H9 (cell line): Measurements from ENCODE around the gene TBC1D12. TPM values are rescaled to one million over a fixed set of nuclear protein-coding genes. Genes with fewer than 3 reads are reported as not detected.
A peak's percentile ranks its signal among the peaks of the same experiment; 100 is the strongest.
"Not testable (repeated sequence)": the region's sequence is repeated elsewhere in the genome, so short reads cannot be mapped to it uniquely, and the experiment has no call there.

Source experiments
- DNase-seq: peaks from one replicate; pipeline ENCODE4 v3.0.0-alpha.2; 2017
- H2AFZ ChIP-seq: one replicate; pipeline ENCODE4 v1.6.1; 2013; ENCODE audit warnings: mild to moderate bottlenecking, low read length, control low read depth, moderate library complexity
- H2AK5ac ChIP-seq: 2 replicates; pipeline ENCODE4 v1.6.1; 2013; ENCODE audit warnings: low read length, control low read depth, mixed read lengths; ENCODE audit not compliant: insufficient read length
- H2BK120ac ChIP-seq: one replicate; pipeline ENCODE4 v1.6.1; 2013; ENCODE audit warnings: low read depth, mild to moderate bottlenecking, low read length, control low read depth, inconsistent platforms; ENCODE audit not compliant: poor library complexity, severe bottlenecking
- H2BK12ac ChIP-seq: 2 replicates; pipeline ENCODE4 v1.6.1; 2013; ENCODE audit warnings: low read length, control low read depth, mixed read lengths, low read depth; ENCODE audit not compliant: insufficient read length
- H2BK15ac ChIP-seq: 2 replicates; pipeline ENCODE4 v1.6.1; 2013; ENCODE audit warnings: low read depth, low read length, control low read depth
- H2BK20ac ChIP-seq: one replicate; pipeline ENCODE4 v1.6.1; 2013; ENCODE audit warnings: low read depth, mild to moderate bottlenecking, low read length, control low read depth, inconsistent platforms; ENCODE audit not compliant: poor library complexity, severe bottlenecking
- H2BK5ac ChIP-seq: 2 replicates; pipeline ENCODE4 v1.6.1; 2013; ENCODE audit warnings: low read length, control low read depth, mixed read lengths; ENCODE audit not compliant: insufficient read length
- H3K14ac ChIP-seq: 2 replicates; pipeline ENCODE4 v1.6.1; 2013; ENCODE audit warnings: low read length, control low read depth; ENCODE audit not compliant: insufficient read depth
- H3K18ac ChIP-seq: 2 replicates; pipeline ENCODE4 v1.6.1; 2013; ENCODE audit warnings: low read depth, mild to moderate bottlenecking, mixed read lengths, low read length, control low read depth; ENCODE audit not compliant: insufficient read length
- H3K23ac ChIP-seq: 2 replicates; pipeline ENCODE4 v1.6.1; 2013; ENCODE audit warnings: low read length, control low read depth, mixed read lengths, low read depth; ENCODE audit not compliant: insufficient read length
- H3K23me2 ChIP-seq: 2 replicates; pipeline ENCODE4 v1.6.1; 2013; ENCODE audit warnings: low read depth, mild to moderate bottlenecking, mixed read lengths, low read length, control low read depth; ENCODE audit not compliant: insufficient read length, poor library complexity, severe bottlenecking
- H3K27ac ChIP-seq: 2 replicates; pipeline ENCODE4 v1.5.1; 2013; ENCODE audit warnings: low read length, control low read depth, mixed read lengths, low read depth; ENCODE audit not compliant: insufficient read length
- H3K27me3 ChIP-seq: 2 replicates; pipeline ENCODE4 v1.6.1; 2013; ENCODE audit warnings: low read length, control low read depth, inconsistent platforms; ENCODE audit not compliant: insufficient read depth
- H3K4ac ChIP-seq: 2 replicates; pipeline ENCODE4 v1.6.1; 2013; ENCODE audit warnings: low read depth, mild to moderate bottlenecking, control low read depth, inconsistent platforms, low read length, moderate library complexity
- H3K4me1 ChIP-seq: 2 replicates; pipeline ENCODE4 v1.6.1; 2013; ENCODE audit warnings: low read length, control low read depth, inconsistent platforms; ENCODE audit not compliant: insufficient read depth
- H3K4me2 ChIP-seq: 2 replicates; pipeline ENCODE4 v1.6.1; 2013; ENCODE audit warnings: low read length, control low read depth, mixed read lengths; ENCODE audit not compliant: insufficient read length, insufficient read depth
- H3K56ac ChIP-seq: 2 replicates; pipeline ENCODE4 v1.6.1; 2013; ENCODE audit warnings: low read depth, mild to moderate bottlenecking, mixed read lengths, low read length, control low read depth; ENCODE audit not compliant: insufficient read length
- H3K79me1 ChIP-seq: 2 replicates; pipeline ENCODE4 v1.6.1; 2013; ENCODE audit warnings: low read depth, mild to moderate bottlenecking, moderate library complexity, low read length, control low read depth, inconsistent platforms; ENCODE audit not compliant: insufficient read depth, poor library complexity, severe bottlenecking
- H3K79me2 ChIP-seq: 2 replicates; pipeline ENCODE4 v1.6.1; 2013; ENCODE audit warnings: low read length, control low read depth, inconsistent platforms; ENCODE audit not compliant: insufficient read depth
- H3K9ac ChIP-seq: 2 replicates; pipeline ENCODE4 v1.6.1; 2013; ENCODE audit warnings: low read length, control low read depth, mixed read lengths; ENCODE audit not compliant: insufficient read length; ENCODE audit errors: extremely low read depth
- H3K9me3 ChIP-seq: one replicate; pipeline ENCODE4 v1.6.1; 2013; ENCODE audit warnings: low read depth, low read length, inconsistent platforms; ENCODE audit not compliant: control insufficient read depth
- H3T11ph ChIP-seq: one replicate; pipeline ENCODE4 v1.6.1; 2013; ENCODE audit warnings: mild to moderate bottlenecking, low read length, control low read depth, inconsistent platforms
- H4K20me1 ChIP-seq: one replicate; pipeline ENCODE4 v1.6.1; 2013; ENCODE audit not compliant: control insufficient read depth, insufficient read length, insufficient read depth
- H4K5ac ChIP-seq: 2 replicates; pipeline ENCODE4 v1.6.1; 2013; ENCODE audit warnings: low read depth, mild to moderate bottlenecking, mixed read lengths, low read length, control low read depth; ENCODE audit not compliant: insufficient read length
- H4K8ac ChIP-seq: replicated peaks from 2 replicates; pipeline ENCODE4 v1.6.1; 2013; ENCODE audit warnings: low read length, control low read depth, mixed read lengths, low read depth; ENCODE audit not compliant: insufficient read length
- H4K91ac ChIP-seq: 2 replicates; pipeline ENCODE4 v1.6.1; 2013; ENCODE audit warnings: low read depth, mild to moderate bottlenecking, moderate library complexity, mixed read lengths, low read length, control low read depth; ENCODE audit not compliant: insufficient read length
- H3K27ac Mint-ChIP-seq, 3 experiments: 2 replicates in 2 of 3; 3 replicates in 1 of 3; pipeline ENCODE4 v1.8.0; 2020 to 2021; ENCODE audit warnings: mixed read lengths in 3 of 3, mild to moderate bottlenecking in 1 of 3, moderate library complexity in 1 of 3
- H3K27me3 Mint-ChIP-seq: 2 replicates; pipeline ENCODE4 v1.8.0; 2021; ENCODE audit warnings: low read depth, mild to moderate bottlenecking, moderate library complexity, mixed read lengths
- H3K36me3 Mint-ChIP-seq, 3 experiments: 2 replicates in 2 of 3; 3 replicates in 1 of 3; pipeline ENCODE4 v1.8.0; 2020 to 2021; ENCODE audit warnings: low read depth in 3 of 3, mixed read lengths in 3 of 3; ENCODE audit not compliant: insufficient read depth in 1 of 3
- H3K4me1 Mint-ChIP-seq, 2 experiments: 2 replicates each; pipeline ENCODE4 v1.8.0; 2020; ENCODE audit warnings: mixed read lengths in 2 of 2
- H3K4me3 Mint-ChIP-seq, 2 experiments: 2 replicates in 1 of 2; 3 replicates in 1 of 2; pipeline ENCODE4 v1.8.0; 2020 to 2021; ENCODE audit warnings: mild to moderate bottlenecking in 2 of 2, mixed read lengths in 2 of 2, moderate library complexity in 1 of 2
- H3K9me3 Mint-ChIP-seq, 2 experiments: 2 replicates in 1 of 2; 3 replicates in 1 of 2; pipeline ENCODE4 v1.8.0; 2020; ENCODE audit warnings: mild to moderate bottlenecking in 2 of 2, mixed read lengths in 2 of 2, moderate library complexity in 1 of 2
- WGBS: extraction: QIAGEN DNeasy Blood & Tissue Kit; methylation state at CpG from one replicate; pipeline ENCODE4 v1.1.7; 2013; ENCODE audit warnings: missing lambda C conversion rate, low lambda C conversion rate, mixed read lengths; ENCODE audit not compliant: insufficient read length; ENCODE audit errors: extremely low coverage; 5-methylcytosine and 5-hydroxymethylcytosine counted together
- total RNA-seq: library from RNA; stranded (reverse); gene quantifications from 2 replicates; pipeline ENCODE4 v1.2.1, GENCODE V29; 2021
- TF ChIP-seq, protein P1 (sequence below): fragments of 200-600 bp; sonication (generic); conservative IDR thresholded peaks from 3 replicates; pipeline ENCODE4 v1.8.0; 2021; ENCODE audit warnings: antibody characterized with exemption, mild to moderate bottlenecking

The TBC1D12 gene
- total RNA-seq, 1 experiment from 2014 or later, result 2.0 TPM

DNA sequence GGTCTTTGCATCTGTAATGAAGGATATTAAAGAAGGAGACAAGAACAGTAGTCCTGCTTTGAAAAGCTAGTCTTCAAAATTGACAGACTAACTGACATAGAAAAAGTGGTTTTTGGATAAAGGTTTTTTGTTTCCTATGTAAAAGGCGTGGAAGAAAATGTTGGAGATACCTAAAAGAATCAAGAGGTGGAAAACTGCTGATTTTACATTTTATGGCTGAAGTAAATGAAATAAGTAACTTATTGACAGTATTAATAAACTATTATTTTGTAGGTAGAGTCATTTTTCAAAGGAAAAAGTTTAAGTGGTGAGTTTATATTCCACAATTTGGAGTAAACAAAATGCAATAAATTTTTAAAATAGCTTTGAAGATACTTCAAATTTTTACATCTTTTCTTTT is 130.7 kb downstream of the TBC1D12 start:
- no peaks in the 10 kb centered on the region for H3K9me3 ChIP-seq
- H3K23me2 ChIP-seq, result no peaks in the 10 kb centered on the region
- Mint-ChIP-seq H3K4me1 (peaks cover 0 to 2% of the 10 kb centered on the region in 2 experiments; a peak in 1 of 4 replicates), H3K27ac (no peak overlapping the region), H3K27me3 (no peaks in the 10 kb centered on the region), H3K36me3 (no peaks in the 10 kb centered on the region), H3K4me3 (no peak overlapping the region), H3K9me3 (no peaks in the 10 kb centered on the region)
- H2BK5ac ChIP-seq, result no peak overlapping the region
- no peak overlapping the region for H3K27ac ChIP-seq
- H2AK5ac ChIP-seq, result no peak overlapping the region
- H2BK120ac ChIP-seq, result no peak overlapping the region
- TF ChIP-seq, protein P1, sequence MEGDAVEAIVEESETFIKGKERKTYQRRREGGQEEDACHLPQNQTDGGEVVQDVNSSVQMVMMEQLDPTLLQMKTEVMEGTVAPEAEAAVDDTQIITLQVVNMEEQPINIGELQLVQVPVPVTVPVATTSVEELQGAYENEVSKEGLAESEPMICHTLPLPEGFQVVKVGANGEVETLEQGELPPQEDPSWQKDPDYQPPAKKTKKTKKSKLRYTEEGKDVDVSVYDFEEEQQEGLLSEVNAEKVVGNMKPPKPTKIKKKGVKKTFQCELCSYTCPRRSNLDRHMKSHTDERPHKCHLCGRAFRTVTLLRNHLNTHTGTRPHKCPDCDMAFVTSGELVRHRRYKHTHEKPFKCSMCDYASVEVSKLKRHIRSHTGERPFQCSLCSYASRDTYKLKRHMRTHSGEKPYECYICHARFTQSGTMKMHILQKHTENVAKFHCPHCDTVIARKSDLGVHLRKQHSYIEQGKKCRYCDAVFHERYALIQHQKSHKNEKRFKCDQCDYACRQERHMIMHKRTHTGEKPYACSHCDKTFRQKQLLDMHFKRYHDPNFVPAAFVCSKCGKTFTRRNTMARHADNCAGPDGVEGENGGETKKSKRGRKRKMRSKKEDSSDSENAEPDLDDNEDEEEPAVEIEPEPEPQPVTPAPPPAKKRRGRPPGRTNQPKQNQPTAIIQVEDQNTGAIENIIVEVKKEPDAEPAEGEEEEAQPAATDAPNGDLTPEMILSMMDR, result no peak
- H3K4ac ChIP-seq, result no peak overlapping the region
- no peak for DNase-seq
- H3K4me2 ChIP-seq, result no peak overlapping the region
- no peak overlapping the region for H4K91ac ChIP-seq
- no peaks in the 10 kb centered on the region for H3K79me1 ChIP-seq
- H3K18ac ChIP-seq, result no peak overlapping the region
- no peaks in the 10 kb centered on the region for H3K79me2 ChIP-seq
- no peak overlapping the region for H3K23ac ChIP-seq
- no peak overlapping the region for H4K8ac ChIP-seq
- H3K27me3 ChIP-seq, result no peaks in the 10 kb centered on the region
- no peaks in the 10 kb centered on the region for H3K4me1 ChIP-seq
- H2AFZ ChIP-seq, result no peak overlapping the region
- H3K9ac ChIP-seq, result no peak overlapping the region
- no peak overlapping the region for H2BK20ac ChIP-seq
- H2BK15ac ChIP-seq, result no peak overlapping the region
- no peak overlapping the region for H3K56ac ChIP-seq
- H3T11ph ChIP-seq, result no peak overlapping the region
- H3K14ac ChIP-seq, result no peak overlapping the region
- 100% methylated on average over 1 of the region's 1 CpG for WGBS
- H4K5ac ChIP-seq, result no peak overlapping the region
- no peak overlapping the region for H2BK12ac ChIP-seq
- H4K20me1 ChIP-seq, result no peaks in the 10 kb centered on the region

DNA sequence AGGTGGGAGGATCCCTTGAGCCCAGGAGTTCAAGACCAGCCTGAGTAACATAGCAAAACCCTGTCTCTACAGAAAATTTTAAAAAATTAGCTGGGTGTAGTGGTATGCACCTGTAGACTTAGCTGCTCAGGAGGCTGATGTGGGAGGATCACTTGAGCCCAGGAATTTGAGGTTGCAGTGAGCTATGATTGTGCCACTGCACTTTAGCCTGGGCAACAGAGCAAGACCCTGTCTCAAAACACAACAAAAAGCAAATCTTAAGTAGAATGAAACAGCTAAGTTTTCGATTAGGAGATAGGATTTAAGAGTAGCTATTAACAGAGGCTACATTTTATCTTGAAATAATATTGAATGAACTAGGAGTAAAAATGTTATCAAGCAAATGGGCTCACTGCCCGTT is 139.9 kb downstream of the TBC1D12 start:
- H3K4me1 Mint-ChIP-seq, result peaks cover 21 to 25% of the 10 kb centered on the region in 2 experiments
- not testable (repeated sequence) for H3T11ph ChIP-seq, H3K14ac ChIP-seq, H3K27me3 Mint-ChIP-seq, H2BK20ac ChIP-seq, H4K91ac ChIP-seq, H2BK5ac ChIP-seq, H3K9me3 Mint-ChIP-seq, H3K4me1 ChIP-seq, H3K4ac ChIP-seq, H3K27ac ChIP-seq, H4K20me1 ChIP-seq, H3K27me3 ChIP-seq, H3K4me2 ChIP-seq, H2BK120ac ChIP-seq, H2AFZ ChIP-seq, H4K5ac ChIP-seq, H3K4me3 Mint-ChIP-seq, H2BK15ac ChIP-seq, H3K56ac ChIP-seq, H3K18ac ChIP-seq, DNase-seq, H3K9me3 ChIP-seq, H2BK12ac ChIP-seq, H3K79me1 ChIP-seq, H2AK5ac ChIP-seq, H3K23ac ChIP-seq, H4K8ac ChIP-seq, H3K9ac ChIP-seq
- Histone ChIP-seq H3K23me2 (peaks cover 11% of the 10 kb centered on the region), H3K79me2 (peaks cover 13% of the 10 kb centered on the region)
- WGBS, result no CpG with 5 or more reads among the region's 2 CpGs
- peak overlapping the region in 1 of 3 experiments; percentile 72; a peak in 1 of 7 replicates for H3K27ac Mint-ChIP-seq
- peaks cover 14 to 17% (median 17%) of the 10 kb centered on the region in 3 experiments; a peak in 6 of 7 replicates for H3K36me3 Mint-ChIP-seq
